ENCODE data around the gene TBL3.

The TBL3 gene

DNA sequence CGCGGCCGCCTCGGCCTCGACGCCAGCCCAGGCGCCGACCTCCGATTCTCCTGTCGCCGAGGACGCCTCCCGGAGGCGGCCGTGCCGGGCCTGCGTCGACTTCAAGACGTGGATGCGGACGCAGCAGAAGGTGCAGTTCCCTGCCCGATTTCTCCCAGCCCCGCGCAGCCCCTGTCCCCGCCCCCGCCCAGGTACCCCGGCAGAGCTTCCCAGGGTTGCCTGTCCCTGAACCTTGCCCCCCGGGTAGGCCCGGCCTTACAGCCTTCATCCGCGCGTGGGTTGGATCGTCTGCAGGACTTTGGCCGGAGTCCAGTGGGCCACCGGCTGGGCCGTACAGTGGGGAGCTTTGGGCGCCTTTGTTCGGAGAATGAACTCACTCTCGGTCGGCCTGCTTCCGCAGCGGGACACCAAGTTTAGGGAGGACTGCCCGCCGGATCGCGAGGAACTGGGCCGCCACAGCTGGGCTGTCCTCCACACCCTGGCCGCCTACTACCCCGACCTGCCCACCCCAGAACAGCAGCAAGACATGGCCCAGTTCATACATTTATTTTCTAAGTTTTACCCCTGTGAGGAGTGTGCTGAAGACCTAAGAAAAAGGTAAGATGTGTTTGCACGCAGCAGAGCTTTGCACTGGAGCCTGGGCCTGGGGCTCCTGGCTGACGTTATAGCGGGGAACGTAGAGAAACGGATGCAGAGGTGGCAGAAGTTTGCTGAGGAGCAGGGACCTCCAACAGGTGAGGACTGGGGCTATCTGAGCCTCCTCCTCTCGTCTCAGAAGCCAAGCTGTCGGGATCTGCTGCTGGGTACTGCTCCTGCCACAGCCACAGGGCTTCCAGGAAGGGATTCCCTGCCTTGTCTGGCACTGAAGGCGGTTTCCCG lies 12.7 kb downstream of the TBL3 start:
- DNase-seq, result peak; percentile 49

GRCh38 chr16:1985466-1986150 lies 13.8 kb downstream of the TBL3 start:
- no peak for DNase-seq

GRCh38 chr16:1987198-1987597 lies 15.3 kb downstream of the TBL3 start:
- no peak for DNase-seq

GRCh38 chr16:1989209-1990100 lies 17.6 kb downstream of the TBL3 start, which contains the start of gene SYNGR3:
SYNGR3 (plus strand) TSS chr16:1989970; CDS start chr16:1990103, 133 bp downstream.
- no peak for DNase-seq

GRCh38 chr16:1990101-1990350 lies 18.2 kb downstream of the TBL3 start:
- no peak for DNase-seq

- DNase-seq, result peak; percentile 57
These were observed 18.7 kb downstream of the TBL3 start for GRCh38 chr16:1990351-1991134.

- DNase-seq, result peak; percentile 62
These were observed 19.3 kb downstream of the TBL3 start for GRCh38 chr16:1991135-1991551.

GRCh38 chr16:1991588-1991947 lies 19.7 kb downstream of the TBL3 start:
- DNase-seq, result no peak

GRCh38 chr16:1991948-1992703 lies 20.3 kb downstream of the TBL3 start:
- DNase-seq, result peak; percentile 99

GRCh38 chr16:1992704-1993317 lies 21.0 kb downstream of the TBL3 start:
- no peak for DNase-seq

DNA sequence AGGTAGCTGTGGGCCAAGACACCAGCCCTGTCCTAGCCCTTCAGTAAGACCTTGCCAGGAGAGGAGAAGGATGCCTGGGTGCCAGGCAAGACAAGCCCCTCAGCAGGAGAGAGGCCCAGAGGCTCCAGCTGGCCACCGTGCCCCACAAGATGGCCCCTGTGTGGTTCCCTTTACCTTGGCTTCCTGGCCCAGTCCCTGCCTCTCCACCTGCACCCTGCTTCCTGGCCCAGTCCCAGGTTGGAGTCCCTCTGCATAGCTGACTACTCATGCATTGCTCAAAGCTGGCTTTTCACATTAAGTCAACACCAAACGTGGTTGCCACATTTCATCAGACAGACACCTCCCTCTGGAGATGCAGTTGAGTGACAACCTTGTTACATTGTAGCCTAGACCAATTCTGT lies 21.9 kb downstream of the TBL3 start:
- DNase-seq, result peak; percentile 69

- no peak for DNase-seq
These were observed 25.9 kb downstream of the TBL3 start for GRCh38 chr16:1997494-1998359.

DNA sequence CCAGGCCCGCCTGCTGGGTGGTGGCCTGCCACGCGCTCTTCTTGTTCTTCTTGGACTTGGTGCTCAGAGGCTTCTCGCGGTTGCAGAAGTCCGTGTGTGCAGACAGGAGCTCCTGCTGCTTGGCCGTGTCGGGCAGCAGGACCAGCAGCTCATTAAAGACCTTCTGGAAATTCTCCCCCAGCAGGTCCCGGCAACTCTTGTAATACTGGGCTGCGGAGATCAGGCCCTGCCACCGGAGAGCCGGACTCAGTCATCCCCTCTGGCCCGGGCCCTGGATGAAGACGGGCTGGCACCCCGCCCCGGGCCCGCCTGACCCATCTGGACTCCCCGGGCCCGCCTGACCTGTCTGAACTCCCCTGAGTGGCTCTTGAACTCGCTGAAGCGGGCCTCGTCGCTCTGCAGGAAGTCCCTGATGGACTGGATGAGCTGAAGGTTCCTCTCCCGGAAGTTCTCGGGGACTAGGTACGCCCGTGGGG lies 26.5 kb downstream of the TBL3 start:
- no peak for DNase-seq

DNA sequence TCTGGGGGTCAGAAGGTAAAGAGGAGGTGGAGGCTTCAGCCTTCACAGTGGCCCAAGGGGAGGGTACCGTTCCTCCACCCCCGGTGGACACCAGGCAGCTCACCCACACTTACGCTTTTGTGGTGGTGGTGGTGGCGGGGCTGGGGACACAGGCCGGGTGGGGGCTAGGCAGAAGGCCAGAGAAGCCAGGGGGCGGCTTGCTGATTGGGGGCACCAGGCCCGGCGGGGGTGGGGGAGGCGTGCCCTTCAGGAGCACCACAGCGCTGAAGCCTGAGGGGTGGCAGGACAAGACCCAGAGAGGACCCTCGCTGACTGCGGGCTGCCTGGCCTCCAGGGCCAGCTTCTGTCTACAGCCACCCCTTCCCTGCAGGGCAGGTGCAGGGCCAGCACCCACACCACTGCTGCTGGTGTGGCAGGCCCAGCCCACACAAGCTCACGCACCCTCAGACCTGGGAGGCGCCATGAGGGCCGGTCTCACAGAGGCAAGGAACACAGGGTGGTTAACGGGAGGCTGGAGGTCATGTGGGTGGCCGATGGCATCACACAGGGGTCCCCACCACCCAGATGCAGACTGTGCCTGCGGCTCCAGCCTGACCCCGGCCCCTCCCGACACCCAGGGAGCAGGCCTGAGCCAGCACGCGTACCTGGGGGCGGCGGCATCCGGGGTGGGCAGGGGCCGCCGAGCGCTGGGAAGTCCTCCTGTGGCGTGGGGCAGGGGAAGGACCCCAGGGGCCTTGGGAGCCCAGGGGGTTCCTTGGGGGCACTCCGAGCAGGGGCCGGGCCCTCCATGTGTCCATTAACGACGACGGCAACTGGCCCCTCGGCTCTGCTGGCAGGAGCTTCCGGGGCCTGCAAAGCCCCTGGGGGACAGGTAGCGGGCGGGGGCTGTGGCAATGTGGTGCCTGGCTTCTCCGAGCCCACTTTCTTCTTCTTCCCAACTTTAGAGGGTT lies 27.3 kb downstream of the TBL3 start:
- DNase-seq, result no peak

DNA sequence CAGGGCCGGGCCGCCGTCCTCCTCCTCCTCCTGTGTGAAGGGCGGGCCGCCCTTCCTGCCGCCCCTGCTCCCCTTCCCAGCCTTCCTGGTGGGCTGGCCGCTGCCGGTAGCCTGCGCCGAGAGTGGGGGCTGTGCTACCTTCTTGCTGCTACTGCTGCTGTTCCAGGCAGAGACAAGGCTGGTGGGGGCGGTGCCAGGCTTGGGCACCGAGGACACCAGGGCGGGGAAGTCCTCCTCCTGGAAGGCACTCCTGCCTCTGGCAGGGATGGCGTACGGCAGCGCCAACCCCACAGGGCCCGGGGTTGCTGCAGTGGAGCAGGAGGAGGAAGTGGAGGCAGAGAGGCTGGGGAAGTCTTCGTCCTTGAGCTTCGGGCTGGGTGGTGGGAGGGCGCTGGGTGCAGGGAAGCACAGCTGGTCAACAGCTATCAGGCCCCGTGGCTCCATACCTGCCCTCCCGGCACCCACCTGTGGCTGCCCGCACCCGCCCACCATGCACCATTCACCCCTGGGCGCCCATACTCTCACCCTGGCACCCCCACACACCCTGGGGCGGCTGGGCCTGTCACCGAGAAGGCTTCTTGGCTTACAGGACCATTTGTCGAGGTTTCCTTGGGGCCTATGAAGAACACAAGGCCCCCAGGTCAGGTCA lies 28.1 kb downstream of the TBL3 start:
- DNase-seq, result no peak

- DNase-seq, result no peak
These were observed 29.2 kb downstream of the TBL3 start for GRCh38 chr16:2001035-2001434.

DNA sequence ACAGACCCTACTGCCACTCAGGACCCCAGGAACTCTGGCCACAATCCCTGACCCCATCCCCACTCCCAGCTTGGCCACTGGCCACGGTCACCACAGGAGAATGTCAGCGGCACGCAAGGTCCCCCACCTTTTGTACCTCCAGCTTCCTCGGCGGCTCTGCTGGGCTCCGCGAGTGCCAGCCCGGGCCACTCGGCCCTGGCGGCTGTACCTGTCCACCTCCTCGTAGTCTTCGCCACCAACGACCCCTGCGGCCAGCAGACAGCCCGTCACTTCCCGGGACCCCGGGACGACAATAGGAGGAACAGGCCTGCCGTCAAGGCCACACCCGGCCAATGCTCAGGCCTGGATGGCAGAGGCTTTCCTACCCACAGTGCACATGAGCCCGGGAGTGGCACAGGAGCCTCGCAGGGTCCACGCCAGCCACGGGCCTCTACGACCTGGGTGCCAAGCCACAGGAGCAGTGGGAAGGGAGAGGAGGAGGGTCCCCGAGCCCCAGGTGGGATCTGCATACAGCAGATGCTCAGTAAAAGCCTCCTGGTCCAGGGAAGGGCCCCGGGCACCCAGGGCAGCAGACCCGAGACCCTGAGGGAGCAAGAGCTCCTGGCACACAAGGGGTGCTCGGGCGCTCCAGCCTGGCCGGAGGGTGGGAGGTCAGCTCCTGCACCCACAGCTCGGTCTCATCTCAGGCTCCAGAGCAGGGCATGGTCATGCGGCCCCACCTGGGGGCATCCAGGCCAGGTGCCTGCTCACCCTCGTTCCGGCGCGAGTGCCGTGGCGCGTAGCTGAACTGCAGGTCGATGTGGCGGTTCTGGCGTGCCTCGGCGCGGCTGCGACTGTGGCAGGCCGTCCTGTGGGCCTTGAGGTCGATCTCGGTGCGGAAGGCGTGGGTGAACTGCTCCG lies 29.9 kb downstream of the TBL3 start:
- DNase-seq, result no peak
